ENCODE data around the gene NINL.

DNA sequence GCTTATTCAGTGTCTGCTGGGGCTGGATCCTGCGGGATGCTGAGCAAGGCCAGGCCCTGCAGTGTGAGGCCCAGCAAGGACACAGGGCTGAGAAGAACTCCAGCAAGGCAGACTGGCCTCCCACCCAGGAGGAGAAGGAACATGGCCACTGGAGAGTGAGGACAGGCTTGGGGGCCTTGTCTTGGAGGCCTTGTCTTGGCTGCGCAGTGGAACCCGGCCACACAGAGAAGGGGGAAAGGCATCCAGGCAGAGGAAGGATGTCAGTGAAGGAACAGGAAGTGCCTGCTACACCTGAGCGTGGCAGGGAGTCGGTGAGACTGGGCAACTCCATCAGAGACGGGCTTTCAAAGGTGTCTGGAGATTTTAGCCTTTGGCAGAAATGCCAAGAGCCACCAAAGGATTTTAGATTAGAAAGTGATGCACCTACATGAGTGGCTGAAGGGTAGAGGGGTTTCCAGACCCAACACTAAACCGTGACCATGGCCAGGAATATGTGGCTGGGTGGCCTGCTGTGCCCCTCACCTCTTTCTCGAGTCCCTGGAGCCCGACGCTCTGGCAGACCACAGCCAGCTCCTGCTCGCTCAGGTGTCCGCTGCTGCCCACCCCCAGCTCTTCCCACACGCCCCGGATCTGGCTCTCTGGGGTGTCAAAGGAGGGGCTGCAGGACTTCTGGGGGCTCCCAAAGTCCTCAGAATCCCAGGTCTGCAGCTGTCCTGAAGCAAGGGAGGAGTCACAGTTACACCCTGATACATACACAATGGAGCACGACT lies 80.8 kb downstream of the NINL start:
- TF ChIP-seq, protein P1, sequence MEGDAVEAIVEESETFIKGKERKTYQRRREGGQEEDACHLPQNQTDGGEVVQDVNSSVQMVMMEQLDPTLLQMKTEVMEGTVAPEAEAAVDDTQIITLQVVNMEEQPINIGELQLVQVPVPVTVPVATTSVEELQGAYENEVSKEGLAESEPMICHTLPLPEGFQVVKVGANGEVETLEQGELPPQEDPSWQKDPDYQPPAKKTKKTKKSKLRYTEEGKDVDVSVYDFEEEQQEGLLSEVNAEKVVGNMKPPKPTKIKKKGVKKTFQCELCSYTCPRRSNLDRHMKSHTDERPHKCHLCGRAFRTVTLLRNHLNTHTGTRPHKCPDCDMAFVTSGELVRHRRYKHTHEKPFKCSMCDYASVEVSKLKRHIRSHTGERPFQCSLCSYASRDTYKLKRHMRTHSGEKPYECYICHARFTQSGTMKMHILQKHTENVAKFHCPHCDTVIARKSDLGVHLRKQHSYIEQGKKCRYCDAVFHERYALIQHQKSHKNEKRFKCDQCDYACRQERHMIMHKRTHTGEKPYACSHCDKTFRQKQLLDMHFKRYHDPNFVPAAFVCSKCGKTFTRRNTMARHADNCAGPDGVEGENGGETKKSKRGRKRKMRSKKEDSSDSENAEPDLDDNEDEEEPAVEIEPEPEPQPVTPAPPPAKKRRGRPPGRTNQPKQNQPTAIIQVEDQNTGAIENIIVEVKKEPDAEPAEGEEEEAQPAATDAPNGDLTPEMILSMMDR (conservative IDR thresholded peaks at IDR 0.05 in 1 of 2, IDR thresholded peaks at IDR 0.05 in 1 of 2; ENCODE audit: extremely low read depth in 1 of 2, insufficient read depth in 1 of 2, low read depth in 1 of 2, low read length in 2 of 2): no peak
- no peak for TF ChIP-seq EZH2 (IDR thresholded peaks at IDR 0.05; ENCODE audit: borderline replicate concordance, low read length)
